HFFc6 (cell line): ENCODE measurements around the gene FAM170B. TPM values are rescaled to one million over a fixed set of nuclear protein-coding genes. Genes with fewer than 3 reads are reported as not detected.

ENCODE experiments used
- DNase-seq: peaks from one replicate; pipeline ENCODE4 v3.0.0-alpha.2; 2018
- H3K27ac Mint-ChIP-seq: 2 replicates; pipeline ENCODE4 v1.8.0; 2020; ENCODE audit warnings: mild to moderate bottlenecking, mixed read lengths
- H3K27me3 Mint-ChIP-seq: 2 replicates; pipeline ENCODE4 v1.8.0; 2021; ENCODE audit warnings: mild to moderate bottlenecking, moderate library complexity, mixed read lengths; ENCODE audit not compliant: insufficient read depth
- H3K36me3 Mint-ChIP-seq: 2 replicates; pipeline ENCODE4 v1.8.0; 2021; ENCODE audit warnings: low read depth, mixed read lengths
- H3K4me1 Mint-ChIP-seq: 2 replicates; pipeline ENCODE4 v1.8.0; 2020; ENCODE audit warnings: low read depth, mixed read lengths
- H3K4me3 Mint-ChIP-seq: 2 replicates; pipeline ENCODE4 v1.8.0; 2020; ENCODE audit warnings: mild to moderate bottlenecking, moderate library complexity, mixed read lengths
- H3K9me3 Mint-ChIP-seq: 2 replicates; pipeline ENCODE4 v1.8.0; 2020; ENCODE audit warnings: mild to moderate bottlenecking, mixed read lengths
- CTCF ChIP-seq: fragments of 200-600 bp; sonication (generic); IDR thresholded peaks from 2 replicates; pipeline ENCODE4 v1.5.0; 2021; ENCODE audit warnings: antibody characterized with exemption, mild to moderate bottlenecking
- total RNA-seq, 6 experiments: library from RNA; stranded (reverse); fragmentation: NEBNext Ultra II Directional; extraction: Animal tissue kit (Norgen Biotek cat#: 25700); gene quantifications; 2 replicates in 1 of 6; 3 replicates in 5 of 6; pipeline ENCODE4 v1.2.3, GENCODE V29; 2021

FAM170B gene
- total RNA-seq, 6 experiments from 2014 or later = not detected

GRCh38 chr10:49153115-49153514 is 19.3 kb upstream of the FAM170B start:
- H3K4me3 Mint-ChIP-seq = no peak overlapping the region
- no peak for TF ChIP-seq CTCF
- H3K4me1 Mint-ChIP-seq = peaks cover 17% of the 10 kb centered on the region
- peaks cover 4% of the 10 kb centered on the region for H3K36me3 Mint-ChIP-seq
- H3K27ac Mint-ChIP-seq = no peak overlapping the region
- DNase-seq = no peak
- H3K9me3 Mint-ChIP-seq = peaks cover 5% of the 10 kb centered on the region
- H3K27me3 Mint-ChIP-seq = peaks cover 20% of the 10 kb centered on the region

GRCh38 chr10:49152663-49153062 is 18.8 kb upstream of the FAM170B start:
- peaks cover 18% of the 10 kb centered on the region for H3K27me3 Mint-ChIP-seq

GRCh38 chr10:49152037-49152436 is 18.2 kb upstream of the FAM170B start:
- peaks cover 16% of the 10 kb centered on the region for H3K27me3 Mint-ChIP-seq
- no peak overlapping the region for H3K4me3 Mint-ChIP-seq

More at GRCh38 chr10:49152663-49153062, 18.8 kb upstream of the FAM170B start:
- Mint-ChIP-seq H3K4me1 (peaks cover 17% of the 10 kb centered on the region), H3K27ac (no peak overlapping the region), H3K36me3 (peaks cover 5% of the 10 kb centered on the region), H3K4me3 (no peak overlapping the region), H3K9me3 (peaks cover 10% of the 10 kb centered on the region)
- no peak for DNase-seq
- no peak for TF ChIP-seq CTCF

GRCh38 chr10:49151481-49151880 is 17.7 kb upstream of the FAM170B start:
- no peak overlapping the region for H3K4me3 Mint-ChIP-seq
- peaks cover 17% of the 10 kb centered on the region for H3K4me1 Mint-ChIP-seq
- no peak overlapping the region for H3K27ac Mint-ChIP-seq
- no peak for DNase-seq
- peaks cover 5% of the 10 kb centered on the region for H3K36me3 Mint-ChIP-seq
- H3K9me3 Mint-ChIP-seq = peaks cover 11% of the 10 kb centered on the region
- no peak for TF ChIP-seq CTCF
- H3K27me3 Mint-ChIP-seq = peaks cover 16% of the 10 kb centered on the region

More at GRCh38 chr10:49152037-49152436, 18.2 kb upstream of the FAM170B start:
- H3K36me3 Mint-ChIP-seq = peaks cover 5% of the 10 kb centered on the region
- H3K27ac Mint-ChIP-seq = no peak overlapping the region
- DNase-seq = no peak
- H3K4me1 Mint-ChIP-seq = peaks cover 17% of the 10 kb centered on the region
- no peak for TF ChIP-seq CTCF
- peaks cover 11% of the 10 kb centered on the region for H3K9me3 Mint-ChIP-seq

GRCh38 chr10:49151025-49151445 is 17.2 kb upstream of the FAM170B start:
- H3K27ac Mint-ChIP-seq = no peak overlapping the region
- DNase-seq = no peak
- H3K27me3 Mint-ChIP-seq = peaks cover 16% of the 10 kb centered on the region

More at GRCh38 chr10:49151025-49151445, 17.2 kb upstream of the FAM170B start:
- Mint-ChIP-seq H3K4me1 (peaks cover 17% of the 10 kb centered on the region), H3K9me3 (peaks cover 11% of the 10 kb centered on the region), H3K36me3 (peaks cover 5% of the 10 kb centered on the region), H3K4me3 (no peak overlapping the region)
- TF ChIP-seq CTCF = no peak
